Adrenal gland (tissue), 12 donors: ENCODE results near the gene AFMID. TPM values are rescaled to one million over a fixed set of nuclear protein-coding genes. Genes with fewer than 3 reads are reported as not detected.

Experiments used
- DNase-seq, 7 donors: peaks; one replicate each; pipeline ENCODE4 v3.0.0-alpha.2; 2019 to 2020
- H3K27ac ChIP-seq, 5 donors: fragments of 200-600 bp; sonication (generic) in 4 of 5; 1 replicate in 3 of 5; 2 replicates in 2 of 5; pipeline versions ENCODE4 v1.5.1 to v1.8.0; 2016 to 2020; ENCODE audit warnings: mild to moderate bottlenecking in 1 of 5
- H3K27me3 ChIP-seq: fragments of 200-600 bp; 2 replicates; pipeline ENCODE4 v1.8.0; 2021
- H3K36me3 ChIP-seq, 2 donors: fragments of 200-600 bp; replicated peaks in 1 of 2; 1 replicate in 1 of 2; 2 replicates in 1 of 2; pipeline versions ENCODE4 v1.5.1 to v1.8.0; 2018 to 2022
- H3K4me1 ChIP-seq, 2 donors: fragments of 200-600 bp; replicated peaks in 1 of 2; 1 replicate in 1 of 2; 2 replicates in 1 of 2; pipeline versions ENCODE4 v1.5.1 to v1.8.0; 2018 to 2021
- H3K4me3 ChIP-seq, 4 donors: fragments of 200-600 bp; sonication (generic) in 3 of 4; one replicate each; pipeline ENCODE4 v1.5.1; 2016 to 2018
- H3K9me3 ChIP-seq, 3 donors: fragments of 200-600 bp; sonication (generic) in 1 of 3; replicated peaks in 1 of 3; 1 replicate in 2 of 3; 2 replicates in 1 of 3; pipeline versions ENCODE4 v1.5.1 to v1.8.0; 2016 to 2021
- CTCF ChIP-seq, 6 experiments: fragments of 450-650 bp in 4 of 6; fragments of 200-600 bp in 2 of 6; sonication (generic) in 1 of 6; IDR thresholded peaks; 1 replicate in 5 of 6; 2 replicates in 1 of 6; pipeline versions ENCODE4 v1.5.1 to v1.8.0; 2016 to 2021; ENCODE audit warnings: antibody characterized with exemption in 6 of 6, mild to moderate bottlenecking in 2 of 6, moderate library complexity in 1 of 6
- POLR2A ChIP-seq, 2 donors: fragments of 450-650 bp; IDR thresholded peaks; one replicate each; pipeline ENCODE4 v1.6.1; 2017; ENCODE audit warnings: antibody characterized with exemption in 2 of 2, mild to moderate bottlenecking in 2 of 2, moderate library complexity in 1 of 2
- WGBS, 4 donors: extraction: QIAGEN DNeasy Blood & Tissue Kit in 2 of 4; methylation state at CpG; one replicate each; pipeline versions ENCODE4 v1.1.5 to v1.1.7; 2013 to 2017; 5-methylcytosine and 5-hydroxymethylcytosine counted together
- intact Hi-C, 2 donors: fragments of 100-400 bp; cut with DNase I; formaldehyde crosslinking; loops; one replicate each; pipeline versions ENCODE4 v1.14.1 to v1.15.0; 2022 to 2023
- polyA plus RNA-seq, 3 donors: library from polyadenylated mRNA; stranded (reverse); fragments of 200-250 nt in 2 of 3; fragments of 350-450 nt in 1 of 3; fragmentation: Illumina TruSeq in 1 of 3; extraction: RNeasy Lipid Tissue Mini Kit (QIAGEN cat#74804) in 1 of 3; gene quantifications; one replicate each; pipeline ENCODE4 v1.2.3, GENCODE V29; 2013 to 2014
- total RNA-seq, 9 donors: library from RNA; depleted of rRNA in 4 of 9; stranded (reverse); fragments of >200 nt in 4 of 9; fragments of 120-200 nt in 1 of 9; fragmentation: NEBNext Ultra II Directional in 1 of 9; extraction: Animal tissue kit (Norgen Biotek cat#: 25700) in 1 of 9; gene quantifications; one replicate each; pipeline versions ENCODE4 v1.1.0 to v1.2.4, GENCODE V29; 2013 to 2023
- donor health status: healthy with polysubstance abuse.
- donor health status: Bipolar disorder and iron deficiency.
- donor health status: DM: yes; HTN: yes; CAD: no.
- donor health status: DM: no; HTN: no; CAD: no.
- donor health status: DM: no; HTN: no; CAD: no.
- donor health status: DM: yes; HTN: yes; CAD: no.

The AFMID gene
- total and polyA plus RNA-seq, 12 donors, result 4.5 to 32.9 (median 16.9) TPM

GRCh38 chr17:78164748-78165607 lies 22.2 kb upstream of the AFMID start:
- Histone ChIP-seq H3K36me3 (no peaks in the 10 kb centered on the region), H3K4me3 (no peak overlapping the region), H3K4me1 (peaks cover 10 to 14% of the 10 kb centered on the region in 2 donors), H3K27ac (no peak overlapping the region), H3K27me3 (no peaks in the 10 kb centered on the region), H3K9me3 (no peaks in the 10 kb centered on the region)
- TF ChIP-seq CTCF (IDR thresholded peaks at IDR 0.05) (no peak), POLR2A (IDR thresholded peaks at IDR 0.05) (no peak)
- intact Hi-C loops, result no loop called here
- WGBS, 4 donors, result 75 to 94% (median 86%) methylated on average over 9 to 16 of the region's 16 CpGs
- DNase-seq, result no peak

- intact Hi-C loops, result no loop called here
- WGBS, 4 donors, result 54 to 79% (median 72%) methylated on average over 4 to 6 of the region's 6 CpGs
- no peak overlapping the region for H3K27ac ChIP-seq
- H3K9me3 ChIP-seq, result no peaks in the 10 kb centered on the region
- H3K27me3 ChIP-seq, result no peaks in the 10 kb centered on the region
- H3K4me3 ChIP-seq, result no peak overlapping the region
- no peak for TF ChIP-seq POLR2A (IDR thresholded peaks at IDR 0.05)
- TF ChIP-seq CTCF (IDR thresholded peaks at IDR 0.05), result no peak
- H3K4me1 ChIP-seq, result peaks cover 10 to 14% of the 10 kb centered on the region in 2 donors
- no peak for DNase-seq
- no peaks in the 10 kb centered on the region for H3K36me3 ChIP-seq
Observed at GRCh38 chr17:78166416-78166815, 20.7 kb upstream of the AFMID start.

- no peaks in the 10 kb centered on the region for H3K9me3 ChIP-seq
- TF ChIP-seq CTCF (IDR thresholded peaks at IDR 0.05), result no peak
- TF ChIP-seq POLR2A (IDR thresholded peaks at IDR 0.05), result peak; percentile 78 to 83
- WGBS, 4 donors, result 0 to 10% (median 0%) methylated on average over 2 to 82 of the region's 84 CpGs
- no peaks in the 10 kb centered on the region for H3K27me3 ChIP-seq
- peak; percentile 78 to 87 (median 85) for DNase-seq
- peaks cover 0 to 7% of the 10 kb centered on the region in 2 donors for H3K36me3 ChIP-seq
- H3K27ac ChIP-seq, result peak within 1 kb of the TSS in 4 of 5 donors; percentile 51 to 83 (median 79)
- peaks cover 18 to 31% of the 10 kb centered on the region in 2 donors for H3K4me1 ChIP-seq
- H3K4me3 ChIP-seq, result peak within 1 kb of the TSS; percentile 18 to 75 (median 55)
- intact Hi-C loops, result no loop called here
Observed at GRCh38 chr17:78168242-78168902, 18.8 kb upstream of the AFMID start, which contains the start of gene SYNGR2. Gene SYNGR2, plus strand, starts transcription at chr17:78168581. Its CDS starts 36 bp downstream, at chr17:78168617.
